Type B pancreatic cell (in vitro differentiated cells): ENCODE data around the gene ITGB6. TPM values are rescaled to one million over a fixed set of nuclear protein-coding genes. Genes with fewer than 3 reads are reported as not detected.

Experiments used
- DNase-seq: peaks from one replicate; pipeline ENCODE4 v3.0.0; 2021; ENCODE audit warnings: mixed read lengths; ENCODE audit not compliant: unreplicated experiment; ENCODE audit errors: extremely low spot score
- H3K27ac Mint-ChIP-seq: 2 replicates; pipeline ENCODE4 v1.8.0; 2021; ENCODE audit warnings: mild to moderate bottlenecking, mixed read lengths
- H3K27me3 Mint-ChIP-seq: 2 replicates; pipeline ENCODE4 v1.8.0; 2021; ENCODE audit warnings: mixed read lengths
- H3K36me3 Mint-ChIP-seq: 2 replicates; pipeline ENCODE4 v1.8.0; 2021; ENCODE audit warnings: mixed read lengths
- H3K4me1 Mint-ChIP-seq: one replicate; pipeline ENCODE4 v1.8.0; 2021; ENCODE audit warnings: mixed read lengths; ENCODE audit not compliant: unreplicated experiment
- H3K4me3 Mint-ChIP-seq: 2 replicates; pipeline ENCODE4 v1.8.0; 2021; ENCODE audit warnings: mild to moderate bottlenecking, mixed read lengths
- H3K9me3 Mint-ChIP-seq: 2 replicates; pipeline ENCODE4 v1.8.0; 2021; ENCODE audit warnings: mixed read lengths
- CTCF ChIP-seq: fragments of 200-600 bp; sonication (generic); conservative IDR thresholded peaks from 2 replicates; pipeline ENCODE4 v1.5.0; 2021; ENCODE audit warnings: antibody characterized with exemption, mild to moderate bottlenecking
- total RNA-seq: library from RNA; stranded (reverse); gene quantifications from 2 replicates; pipeline ENCODE4 v1.2.1, GENCODE V29; 2021; ENCODE audit warnings: low replicate concordance

Gene ITGB6
- total RNA-seq, 1 donor from 2014 or later: 3.2 TPM

DNA sequence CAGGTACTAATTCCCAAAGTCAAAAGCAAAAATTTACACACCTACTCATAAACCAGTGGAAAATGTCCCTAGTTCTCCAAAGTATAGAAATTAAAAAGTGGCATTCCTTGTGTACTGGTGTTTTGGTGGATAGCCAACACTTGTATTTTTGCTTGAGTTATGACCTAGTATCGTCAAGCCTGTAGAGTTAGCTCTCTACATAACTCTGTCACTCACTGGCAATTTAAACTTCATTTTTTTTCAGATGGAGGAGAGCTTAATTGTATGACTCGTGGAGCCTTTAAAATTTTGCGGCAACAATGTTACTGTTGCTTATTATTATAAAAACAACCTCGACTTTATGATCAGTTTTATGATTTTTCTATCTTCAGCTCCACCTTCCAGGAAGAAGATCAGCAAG is 58.7 kb downstream of the ITGB6 start:
- H3K4me3 Mint-ChIP-seq: no peak overlapping the region
- DNase-seq: no peak
- H3K27me3 Mint-ChIP-seq: no peaks in the 10 kb centered on the region
- H3K4me1 Mint-ChIP-seq: no peaks in the 10 kb centered on the region
- H3K27ac Mint-ChIP-seq: no peak overlapping the region
- H3K36me3 Mint-ChIP-seq: no peaks in the 10 kb centered on the region
- no peaks in the 10 kb centered on the region for H3K9me3 Mint-ChIP-seq
- no peak for TF ChIP-seq CTCF

DNA sequence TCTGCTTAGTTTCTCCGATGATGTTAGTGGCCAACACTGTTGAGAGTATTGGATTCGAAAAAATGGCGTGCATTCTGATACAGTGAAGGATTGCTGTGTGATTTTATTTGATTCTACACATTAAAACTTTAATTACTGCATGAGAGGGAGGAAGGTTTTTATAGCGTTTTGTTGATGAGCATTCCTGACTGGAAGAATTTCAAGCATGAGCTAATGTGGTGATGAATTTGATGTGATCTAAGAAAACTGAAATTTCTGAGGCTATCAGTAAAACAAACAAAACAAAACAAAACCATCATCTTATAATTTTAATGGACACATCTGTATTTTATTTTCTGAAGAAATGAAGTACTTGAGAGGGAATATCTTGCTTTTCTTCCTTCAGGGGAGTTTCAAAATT is 59.6 kb downstream of the ITGB6 start:
- Mint-ChIP-seq H3K9me3 (no peaks in the 10 kb centered on the region), H3K36me3 (no peaks in the 10 kb centered on the region), H3K4me1 (no peaks in the 10 kb centered on the region), H3K4me3 (no peak overlapping the region), H3K27me3 (no peaks in the 10 kb centered on the region), H3K27ac (no peak overlapping the region)
- DNase-seq: no peak
- no peak for TF ChIP-seq CTCF

DNA sequence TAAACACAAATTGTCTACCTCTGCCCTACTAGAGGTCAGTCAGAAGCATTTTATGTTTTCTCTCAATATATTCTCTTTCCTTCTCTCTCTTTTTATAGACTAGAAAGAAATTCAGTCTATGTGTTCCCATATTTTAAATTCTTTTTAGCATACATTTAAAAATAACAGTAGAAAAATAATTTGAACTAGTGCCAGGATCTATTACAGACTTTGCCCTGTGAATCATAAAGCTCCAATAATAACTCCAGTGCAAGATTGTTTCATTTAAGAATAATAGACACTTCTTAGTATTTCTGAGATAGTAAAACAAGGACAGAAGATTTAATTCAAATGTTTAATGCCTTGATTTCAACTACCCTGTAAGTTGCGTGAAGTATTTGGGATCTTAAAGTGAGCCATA is 60.1 kb downstream of the ITGB6 start:
- Mint-ChIP-seq H3K4me1 (no peaks in the 10 kb centered on the region), H3K27ac (no peak overlapping the region), H3K9me3 (no peaks in the 10 kb centered on the region), H3K4me3 (no peak overlapping the region), H3K36me3 (no peaks in the 10 kb centered on the region), H3K27me3 (no peaks in the 10 kb centered on the region)
- DNase-seq: no peak
- TF ChIP-seq CTCF: no peak

DNA sequence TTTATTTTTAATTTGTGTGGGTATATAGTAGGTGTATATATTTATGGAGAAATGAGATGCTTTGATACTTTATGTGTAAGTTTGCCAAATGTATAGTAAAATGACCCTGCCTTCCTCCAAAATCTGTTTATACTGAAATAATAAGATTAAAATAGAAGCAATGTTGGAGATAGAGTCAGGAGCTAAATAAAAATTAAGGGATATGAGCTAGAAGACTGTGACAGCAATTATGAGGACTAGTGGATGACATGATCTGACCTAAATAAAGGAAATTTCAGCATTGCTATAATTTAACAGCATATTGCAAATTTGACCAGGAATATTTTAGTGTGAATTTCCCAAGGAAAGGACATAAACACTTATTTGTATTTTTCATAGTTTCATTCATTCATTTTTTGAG is 60.7 kb downstream of the ITGB6 start:
- Mint-ChIP-seq H3K4me1 (no peaks in the 10 kb centered on the region), H3K4me3 (no peak overlapping the region), H3K27ac (no peak overlapping the region), H3K36me3 (no peaks in the 10 kb centered on the region), H3K27me3 (no peaks in the 10 kb centered on the region), H3K9me3 (no peaks in the 10 kb centered on the region)
- no peak for DNase-seq
- TF ChIP-seq CTCF: no peak

- DNase-seq: no peak
- TF ChIP-seq CTCF: no peak
- Mint-ChIP-seq H3K36me3 (no peaks in the 10 kb centered on the region), H3K27me3 (no peaks in the 10 kb centered on the region), H3K4me3 (no peak overlapping the region), H3K4me1 (no peaks in the 10 kb centered on the region), H3K27ac (no peak overlapping the region), H3K9me3 (no peaks in the 10 kb centered on the region)
Measured at GRCh38 chr2:160138406-160138805, 61.7 kb downstream of the ITGB6 start.

DNA sequence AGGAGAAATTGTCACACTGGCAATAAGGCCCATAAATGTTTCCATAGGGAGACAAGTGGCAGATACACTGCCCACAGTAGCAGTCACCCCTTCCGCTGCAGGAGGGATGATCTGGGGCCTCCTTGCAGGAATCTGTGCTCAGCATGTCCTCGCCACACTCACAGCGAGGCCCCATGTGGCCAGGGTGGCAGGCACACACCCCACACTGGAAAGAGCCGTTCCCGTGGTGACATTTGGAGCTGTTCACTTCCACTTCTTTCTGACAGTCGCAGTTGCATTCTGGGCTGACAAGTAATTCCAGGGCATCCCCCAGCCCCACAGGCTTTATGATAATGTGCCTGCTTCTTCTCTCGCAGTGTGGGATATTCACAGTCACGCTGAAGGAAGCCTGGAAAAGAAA is 62.6 kb downstream of the ITGB6 start:
- Mint-ChIP-seq H3K27me3 (no peaks in the 10 kb centered on the region), H3K9me3 (no peaks in the 10 kb centered on the region), H3K4me3 (no peak overlapping the region), H3K36me3 (no peaks in the 10 kb centered on the region), H3K27ac (no peak overlapping the region), H3K4me1 (no peaks in the 10 kb centered on the region)
- DNase-seq: no peak
- TF ChIP-seq CTCF: no peak
